ENCODE measurements around the gene IRF4.
"Not testable (repeated sequence)": the region's sequence is repeated elsewhere in the genome, so short reads cannot be mapped to it uniquely, and the experiment has no call there.

Gene IRF4

GRCh38 chr6:423055-423798 lies 31.7 kb downstream of the IRF4 start:
- DNase-seq = no peak

- DNase-seq = no peak
These were observed 32.3 kb downstream of the IRF4 start for GRCh38 chr6:423799-424345.

GRCh38 chr6:424741-425417 lies 33.3 kb downstream of the IRF4 start:
- peak; percentile 9 for DNase-seq

- not testable (repeated sequence) for DNase-seq
These were observed 33.9 kb downstream of the IRF4 start for GRCh38 chr6:425418-425788.

- not testable (repeated sequence) for DNase-seq
These were observed 34.7 kb downstream of the IRF4 start for GRCh38 chr6:426198-426738.

- no peak for DNase-seq
These were observed 36.6 kb downstream of the IRF4 start for GRCh38 chr6:428047-428603.

GRCh38 chr6:429515-430121 lies 38.1 kb downstream of the IRF4 start:
- DNase-seq = no peak

- no peak for DNase-seq
These were observed 40.0 kb downstream of the IRF4 start for GRCh38 chr6:431504-431903.

- DNase-seq = no peak
These were observed 40.4 kb downstream of the IRF4 start for GRCh38 chr6:431986-432385.

GRCh38 chr6:434051-434705 lies 42.6 kb downstream of the IRF4 start:
- no peak for DNase-seq

GRCh38 chr6:435441-436307 lies 44.1 kb downstream of the IRF4 start:
- no peak for DNase-seq

GRCh38 chr6:436308-437036 lies 44.9 kb downstream of the IRF4 start:
- DNase-seq = no peak

GRCh38 chr6:437037-437392 lies 45.5 kb downstream of the IRF4 start:
- no peak for DNase-seq

- DNase-seq = no peak
These were observed 47.1 kb downstream of the IRF4 start for GRCh38 chr6:438634-439170.

GRCh38 chr6:439641-440167 lies 48.2 kb downstream of the IRF4 start:
- DNase-seq = no peak

GRCh38 chr6:441126-441920 lies 49.8 kb downstream of the IRF4 start:
- no peak for DNase-seq

GRCh38 chr6:443621-444159 lies 52.1 kb downstream of the IRF4 start:
- no peak for DNase-seq

- no peak for DNase-seq
These were observed 53.2 kb downstream of the IRF4 start for GRCh38 chr6:444653-445275.
